Activated T-helper 2 cell treated with anti-CD3 and anti-CD28 coated beads, Interferon-gamma antibody, Interleukin-2, Interleukin-4, amounts not matched to agents 10 μg/mL and 5 μg/mL and 100 μg/mL, durations not matched to agents 14 hours and 24 hours and 36 hours (primary cell): Measurements from ENCODE around the gene SLC44A4. TPM values are rescaled to one million over a fixed set of nuclear protein-coding genes. Genes with fewer than 3 reads are reported as not detected.
"Not testable (repeated sequence)": the region's sequence is repeated elsewhere in the genome, so short reads cannot be mapped to it uniquely, and the experiment has no call there.

Experiments
- DNase-seq: peaks from one replicate; pipeline ENCODE4 v3.0.0; 2021; ENCODE audit warnings: low spot score
- H3K27ac Mint-ChIP-seq: one replicate; pipeline ENCODE4 v1.8.0; 2021; ENCODE audit warnings: mixed read lengths
- H3K27me3 Mint-ChIP-seq: one replicate; pipeline ENCODE4 v1.8.0; 2021; ENCODE audit warnings: low read depth, mixed read lengths
- H3K36me3 Mint-ChIP-seq: one replicate; pipeline ENCODE4 v1.8.0; 2021; ENCODE audit warnings: low read depth, mixed read lengths
- H3K4me1 Mint-ChIP-seq: one replicate; pipeline ENCODE4 v1.8.0; 2021; ENCODE audit warnings: low read depth, mixed read lengths
- H3K4me3 Mint-ChIP-seq: one replicate; pipeline ENCODE4 v1.8.0; 2021; ENCODE audit warnings: low read depth, mild to moderate bottlenecking, moderate library complexity, mixed read lengths
- H3K9me3 Mint-ChIP-seq: one replicate; pipeline ENCODE4 v1.8.0; 2021; ENCODE audit warnings: mixed read lengths
- intact Hi-C: fragments of 100-400 bp; cut with micrococcal nuclease; formaldehyde crosslinking; loops from one replicate; pipeline ENCODE4 v1.15.1; 2023
- total RNA-seq: library from RNA; stranded (reverse); gene quantifications from 2 replicates; pipeline ENCODE4 v1.2.3, GENCODE V29; 2022

Gene SLC44A4
- total RNA-seq, 1 donor from 2014 or later = 0.18 TPM

DNA sequence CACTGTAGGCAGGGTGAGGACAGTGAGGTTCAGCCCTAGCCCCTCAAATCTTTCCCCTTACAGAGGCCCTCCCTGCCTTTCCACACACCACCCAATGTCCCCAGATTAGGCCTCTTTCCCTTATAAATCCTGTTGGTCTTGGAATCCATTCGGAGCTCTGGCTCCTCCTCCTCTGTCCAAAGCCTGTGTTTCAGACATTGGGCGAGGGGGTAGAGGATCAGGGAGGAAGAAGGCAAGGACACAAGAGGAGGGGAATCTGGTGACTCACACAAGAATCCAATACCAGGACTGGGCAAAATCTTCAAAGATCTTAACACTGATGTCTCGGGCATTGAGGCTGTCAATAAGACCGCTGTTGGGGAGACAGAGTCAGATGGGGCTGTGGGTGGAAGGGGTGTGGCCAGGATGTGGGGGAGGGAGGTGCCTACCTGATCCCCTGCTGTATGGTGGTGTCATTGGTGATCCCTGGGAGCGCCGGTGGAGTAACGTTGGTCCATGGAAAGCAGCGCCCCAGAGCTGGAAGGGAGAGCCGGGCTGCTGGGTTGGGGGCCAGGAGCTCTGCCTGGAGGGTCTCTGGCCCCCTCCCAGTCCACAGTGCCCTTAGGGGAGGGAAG is 7.6 kb downstream of the SLC44A4 start:
- H3K4me3 Mint-ChIP-seq = no peak overlapping the region
- intact Hi-C loops = no loop called here

DNA sequence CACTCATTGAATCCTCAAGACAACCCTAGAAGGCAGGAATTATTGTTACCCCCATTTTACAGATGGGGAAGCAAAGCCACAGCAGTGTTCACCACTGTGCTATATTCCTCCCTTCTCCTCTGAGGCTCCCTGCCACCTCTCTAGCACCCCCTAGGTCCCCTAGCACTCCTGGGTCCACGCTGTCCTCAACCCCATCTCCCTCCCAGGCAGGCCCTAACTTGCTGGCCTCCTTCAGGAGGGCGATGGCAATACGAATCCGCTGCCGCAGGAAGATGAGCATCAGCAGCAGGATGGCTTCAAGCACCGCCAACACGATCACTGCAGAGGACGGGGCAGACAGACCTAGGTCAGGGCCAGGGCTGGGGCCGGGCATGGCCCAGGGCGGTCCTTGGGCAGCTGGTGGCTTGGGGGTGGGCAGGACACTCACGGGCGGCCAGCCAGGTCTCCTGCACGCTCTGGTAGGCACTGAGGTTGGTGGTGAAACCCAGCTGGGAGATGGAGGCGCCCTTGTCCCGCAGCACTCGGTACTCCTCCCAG is 8.3 kb downstream of the SLC44A4 start:
- peaks cover 2% of the 10 kb centered on the region for H3K27me3 Mint-ChIP-seq
- no peak for DNase-seq
- no peak overlapping the region for H3K27ac Mint-ChIP-seq
- H3K4me3 Mint-ChIP-seq = no peak overlapping the region
- intact Hi-C loops = no loop called here
- H3K9me3 Mint-ChIP-seq = no peaks in the 10 kb centered on the region
- H3K36me3 Mint-ChIP-seq = no peaks in the 10 kb centered on the region
- H3K4me1 Mint-ChIP-seq = peaks cover 2% of the 10 kb centered on the region

More for the DNA sequence above, 7.6 kb downstream of the SLC44A4 start:
- Mint-ChIP-seq H3K27ac (no peak overlapping the region), H3K4me1 (peaks cover 6% of the 10 kb centered on the region), H3K27me3 (peaks cover 2% of the 10 kb centered on the region), H3K36me3 (no peaks in the 10 kb centered on the region), H3K9me3 (no peaks in the 10 kb centered on the region)
- no peak for DNase-seq

- Mint-ChIP-seq H3K27ac (no peak overlapping the region), H3K4me1 (peaks cover 5% of the 10 kb centered on the region), H3K4me3 (no peak overlapping the region), H3K36me3 (no peaks in the 10 kb centered on the region), H3K27me3 (peaks cover 2% of the 10 kb centered on the region), H3K9me3 (no peaks in the 10 kb centered on the region)
- intact Hi-C loops = no loop called here
- DNase-seq = no peak
These were observed 9.5 kb downstream of the SLC44A4 start for GRCh38 chr6:31869343-31869742.

- H3K36me3 Mint-ChIP-seq, H3K27me3 Mint-ChIP-seq, H3K4me3 Mint-ChIP-seq, H3K4me1 Mint-ChIP-seq, intact Hi-C loops, DNase-seq, H3K27ac Mint-ChIP-seq, H3K9me3 Mint-ChIP-seq: not testable (repeated sequence)
These were observed 10.2 kb downstream of the SLC44A4 start for GRCh38 chr6:31868658-31868971.

GRCh38 chr6:31865205-31866118 is 13.3 kb downstream of the SLC44A4 start:
- Mint-ChIP-seq H3K36me3 (no peaks in the 10 kb centered on the region), H3K27ac (no peak overlapping the region), H3K4me3 (peak overlapping the region; percentile 38), H3K9me3 (no peaks in the 10 kb centered on the region), H3K4me1 (peaks cover 13% of the 10 kb centered on the region), H3K27me3 (no peaks in the 10 kb centered on the region)
- DNase-seq = no peak
- intact Hi-C loops = no loop called here

DNA sequence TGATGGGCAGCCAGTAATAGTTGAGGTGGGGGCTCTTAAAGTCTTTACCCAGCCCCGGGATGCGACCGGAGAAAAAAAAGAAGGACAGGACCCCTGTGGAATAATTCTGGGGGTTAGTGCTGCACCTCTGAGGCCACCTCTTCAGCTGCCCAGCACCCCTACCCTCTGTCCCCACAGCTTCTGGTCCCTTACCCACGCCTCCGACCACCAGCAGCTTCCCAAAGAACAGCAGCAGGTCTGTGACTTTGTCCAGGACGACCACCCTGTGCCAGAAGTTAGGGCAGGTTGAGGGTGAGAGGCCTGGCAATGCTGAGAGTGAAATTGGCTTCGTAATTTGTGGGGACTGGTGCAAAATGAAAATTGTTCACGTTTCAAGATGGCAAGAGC is 14.0 kb downstream of the SLC44A4 start:
- H3K27me3 Mint-ChIP-seq = no peaks in the 10 kb centered on the region
- H3K27ac Mint-ChIP-seq = no peak overlapping the region
- H3K36me3 Mint-ChIP-seq = peaks cover 4% of the 10 kb centered on the region
- no peak for DNase-seq
- peaks cover 13% of the 10 kb centered on the region for H3K4me1 Mint-ChIP-seq
- no peaks in the 10 kb centered on the region for H3K9me3 Mint-ChIP-seq
- peak overlapping the region; percentile 38 for H3K4me3 Mint-ChIP-seq
- intact Hi-C loops = loop anchor here (5.0 kb wide), 1 partner anchor 43 kb away; no protein-coding TSS in a partner anchor

DNA sequence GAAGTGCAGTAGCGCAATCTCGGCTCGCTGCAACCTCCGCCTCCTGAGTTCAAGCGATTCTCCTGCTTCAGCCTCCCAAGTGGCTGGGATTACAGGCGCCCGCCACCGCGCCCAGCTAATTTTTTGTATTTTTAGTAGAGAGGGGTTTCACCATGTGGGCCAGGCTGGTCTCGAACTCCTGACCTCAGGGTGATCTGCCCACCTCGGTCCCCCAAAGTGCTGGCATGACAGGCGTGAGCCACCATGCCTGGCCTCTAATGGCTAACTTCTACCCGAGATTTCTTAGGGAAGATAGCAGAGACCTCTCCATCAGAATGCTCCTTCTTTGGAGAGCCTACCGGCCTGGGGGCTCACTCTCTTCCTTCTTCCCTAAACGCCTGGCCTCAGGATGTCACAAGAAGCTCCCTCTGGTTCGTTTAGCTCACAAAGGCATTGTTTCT is 14.7 kb downstream of the SLC44A4 start:
- Mint-ChIP-seq H3K4me1 (peaks cover 13% of the 10 kb centered on the region), H3K27ac (peak overlapping the region; percentile 93), H3K4me3 (peak overlapping the region; percentile 97)
- not testable (repeated sequence) for DNase-seq, H3K9me3 Mint-ChIP-seq, H3K27me3 Mint-ChIP-seq, H3K36me3 Mint-ChIP-seq
- intact Hi-C loops = loop anchor here (5.0 kb wide), 1 partner anchor 42 kb away; no protein-coding TSS in a partner anchor

DNA sequence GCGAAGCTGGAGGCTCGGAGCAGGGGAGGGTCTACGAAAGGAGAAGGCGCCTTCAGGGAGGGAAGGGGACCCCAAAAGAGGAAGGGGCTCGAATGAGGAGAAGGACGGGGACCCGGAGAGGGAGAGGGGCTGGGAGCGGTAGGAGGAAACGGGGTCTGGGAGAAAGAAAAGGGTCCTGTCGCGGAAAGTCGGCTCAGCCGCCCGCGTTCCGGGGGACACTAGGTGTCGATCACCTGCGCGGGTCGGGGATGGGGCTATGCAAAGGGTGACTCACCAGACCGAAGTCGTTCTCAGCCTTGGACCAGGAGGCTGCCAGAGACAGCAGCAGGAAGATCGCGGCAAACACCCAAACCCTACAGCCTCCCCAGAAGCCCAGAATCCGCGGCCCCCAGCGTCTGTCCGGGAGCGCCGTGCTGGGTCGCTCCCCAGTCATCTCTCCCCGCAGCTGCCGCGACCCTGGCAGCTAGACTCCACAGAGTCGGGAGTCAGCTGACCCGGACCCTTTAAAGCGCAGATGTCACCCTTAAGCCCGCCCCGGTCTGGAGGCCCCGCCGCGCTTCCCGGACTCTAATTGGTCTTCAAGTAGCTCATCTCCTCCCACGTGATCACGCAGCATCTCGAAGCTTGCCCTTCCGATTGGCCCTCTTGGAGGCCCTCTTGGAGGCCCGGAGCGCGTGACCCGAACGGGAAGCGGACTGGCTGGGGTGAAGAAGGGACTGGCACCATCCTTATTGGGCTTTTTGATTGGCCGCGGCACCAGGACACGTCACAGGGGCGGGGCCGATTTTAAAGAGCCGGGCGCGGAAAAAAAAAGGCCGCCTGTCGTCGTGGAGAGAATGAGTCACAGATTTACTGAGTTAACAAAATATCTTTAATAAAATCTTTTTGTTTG is 16.2 kb downstream of the SLC44A4 start, which contains the start of gene NEU1:
Gene NEU1, minus strand, starts transcription at position 478 of the 892 bp plus-strand sequence. Its CDS starts 45 bp downstream, at position 433.
- peak within 1 kb of the TSS; percentile 97 for H3K4me3 Mint-ChIP-seq
- peak within 1 kb of the TSS; percentile 93 for H3K27ac Mint-ChIP-seq
- H3K27me3 Mint-ChIP-seq = no peaks in the 10 kb centered on the region
- intact Hi-C loops = loop anchor here (1.0 to 5.0 kb wide), 5 partner anchors 28 to 242 kb away; partner anchors contain the start of genes EHMT2 and PRRC2A
- peak; percentile 100 for DNase-seq
- H3K4me1 Mint-ChIP-seq = peaks cover 13% of the 10 kb centered on the region
- peaks cover 13% of the 10 kb centered on the region for H3K36me3 Mint-ChIP-seq
- no peaks in the 10 kb centered on the region for H3K9me3 Mint-ChIP-seq

GRCh38 chr6:31861919-31862343 is 16.9 kb downstream of the SLC44A4 start:
- intact Hi-C loops = loop anchor here (2.0 to 5.0 kb wide), 2 partner anchors 35 to 40 kb away; partner anchors contain the start of gene EHMT2
- no peak for DNase-seq
- Mint-ChIP-seq H3K36me3 (peaks cover 13% of the 10 kb centered on the region), H3K4me3 (peak overlapping the region; percentile 97), H3K27ac (peak overlapping the region; percentile 93), H3K27me3 (no peaks in the 10 kb centered on the region), H3K9me3 (no peaks in the 10 kb centered on the region), H3K4me1 (peaks cover 13% of the 10 kb centered on the region)

DNA sequence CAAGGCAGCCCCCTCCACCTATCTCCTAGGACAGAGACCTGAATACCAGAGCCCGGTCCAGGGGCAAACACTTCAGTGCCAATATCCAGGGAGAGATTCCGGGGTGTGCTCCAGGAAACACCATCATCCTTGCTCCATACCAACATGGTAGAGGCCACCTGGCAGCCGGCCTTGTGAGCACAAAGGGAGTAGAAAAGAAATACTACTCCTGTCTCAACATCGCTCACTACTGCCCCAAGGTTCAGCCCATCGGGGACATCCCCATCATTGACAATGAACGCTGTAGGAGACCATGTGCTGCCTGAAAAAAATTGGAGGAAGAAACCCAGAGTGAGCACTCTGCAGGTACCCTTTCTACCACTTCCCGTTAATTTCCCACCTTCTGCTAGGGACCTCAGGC is 17.6 kb downstream of the SLC44A4 start:
- intact Hi-C loops = loop anchor here (5.0 kb wide), 1 partner anchor 39 kb away; no protein-coding TSS in a partner anchor
- no peaks in the 10 kb centered on the region for H3K9me3 Mint-ChIP-seq
- no peak overlapping the region for H3K27ac Mint-ChIP-seq
- DNase-seq = no peak
- H3K4me1 Mint-ChIP-seq = peaks cover 13% of the 10 kb centered on the region
- H3K36me3 Mint-ChIP-seq = peaks cover 13% of the 10 kb centered on the region
- H3K27me3 Mint-ChIP-seq = no peaks in the 10 kb centered on the region
- H3K4me3 Mint-ChIP-seq = peak overlapping the region; percentile 97

GRCh38 chr6:31860349-31860748 is 18.4 kb downstream of the SLC44A4 start:
- Mint-ChIP-seq H3K9me3 (no peaks in the 10 kb centered on the region), H3K36me3 (peaks cover 13% of the 10 kb centered on the region), H3K27me3 (no peaks in the 10 kb centered on the region), H3K4me3 (no peak overlapping the region), H3K27ac (no peak overlapping the region), H3K4me1 (peaks cover 13% of the 10 kb centered on the region)
- intact Hi-C loops = loop anchor here (5.0 kb wide), 1 partner anchor 38 kb away; no protein-coding TSS in a partner anchor
- no peak for DNase-seq

- H3K4me3 Mint-ChIP-seq = peak overlapping the region; percentile 6
- H3K4me1 Mint-ChIP-seq = peaks cover 11% of the 10 kb centered on the region
- H3K9me3 Mint-ChIP-seq = no peaks in the 10 kb centered on the region
- peaks cover 13% of the 10 kb centered on the region for H3K36me3 Mint-ChIP-seq
- no peaks in the 10 kb centered on the region for H3K27me3 Mint-ChIP-seq
- no peak for DNase-seq
- intact Hi-C loops = loop anchor here (5.0 kb wide), 1 partner anchor 38 kb away; no protein-coding TSS in a partner anchor
- H3K27ac Mint-ChIP-seq = no peak overlapping the region
These were observed 18.9 kb downstream of the SLC44A4 start for GRCh38 chr6:31859923-31860322.
